GM08714 (cell line): ENCODE measurements around the gene FSTL1.
A peak's percentile ranks its signal among the peaks of the same experiment; 100 is the strongest.

Experiments used
- H3K4me3 ChIP-seq: fragments of 200-500 bp; sonication (Bioruptor generic); 2 replicates; pipeline ENCODE4 v1.5.1; 2014; ENCODE audit warnings: mild to moderate bottlenecking, low read length, inconsistent platforms
- ZNF274 ChIP-seq: IDR thresholded peaks from 2 replicates; pipeline ENCODE4 v1.6.1; 2012; ENCODE audit warnings: mild to moderate bottlenecking, low read depth, low read length

The FSTL1 gene, protein sequence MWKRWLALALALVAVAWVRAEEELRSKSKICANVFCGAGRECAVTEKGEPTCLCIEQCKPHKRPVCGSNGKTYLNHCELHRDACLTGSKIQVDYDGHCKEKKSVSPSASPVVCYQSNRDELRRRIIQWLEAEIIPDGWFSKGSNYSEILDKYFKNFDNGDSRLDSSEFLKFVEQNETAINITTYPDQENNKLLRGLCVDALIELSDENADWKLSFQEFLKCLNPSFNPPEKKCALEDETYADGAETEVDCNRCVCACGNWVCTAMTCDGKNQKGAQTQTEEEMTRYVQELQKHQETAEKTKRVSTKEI

DNA sequence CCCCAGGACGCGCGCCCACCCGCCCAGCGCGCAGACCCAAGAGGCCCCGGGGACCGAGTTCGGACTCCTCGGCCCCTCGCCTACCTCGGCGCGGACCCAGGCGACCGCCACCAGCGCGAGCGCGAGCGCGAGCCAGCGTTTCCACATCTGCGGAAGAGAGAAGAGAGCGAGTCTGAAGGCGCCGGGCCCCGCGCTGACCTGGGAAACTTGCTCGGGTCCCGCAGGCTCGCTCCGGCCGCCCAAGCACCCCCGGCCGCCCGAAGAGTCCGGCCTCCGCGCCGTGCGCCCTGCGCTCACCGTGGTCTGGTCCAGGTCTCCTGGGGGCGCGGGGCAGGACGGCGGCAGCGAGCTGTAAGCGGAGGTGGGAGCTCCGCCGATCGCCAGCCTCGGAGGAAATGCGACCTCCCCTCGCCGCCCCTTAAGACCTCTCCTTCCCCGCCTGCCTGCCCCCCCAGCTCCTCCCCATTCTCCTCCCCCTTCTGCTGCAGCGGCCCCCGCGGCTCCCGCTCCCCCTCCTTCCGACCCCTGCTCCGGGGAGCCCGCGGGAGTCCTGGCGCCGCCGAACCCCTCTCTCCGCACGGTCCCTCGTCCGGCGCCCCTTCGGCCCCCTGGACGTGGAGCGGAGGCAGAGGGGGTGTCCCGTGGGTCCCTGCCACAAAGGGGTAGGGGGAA, at the start of gene FSTL1:
Gene FSTL1, minus strand, starts transcription at position 393 of the 672 bp plus-strand sequence. Its CDS starts 246 bp downstream, at position 147.
- TF ChIP-seq ZNF274: no peak
- H3K4me3 ChIP-seq: peak within 1 kb of the TSS; percentile 37

DNA sequence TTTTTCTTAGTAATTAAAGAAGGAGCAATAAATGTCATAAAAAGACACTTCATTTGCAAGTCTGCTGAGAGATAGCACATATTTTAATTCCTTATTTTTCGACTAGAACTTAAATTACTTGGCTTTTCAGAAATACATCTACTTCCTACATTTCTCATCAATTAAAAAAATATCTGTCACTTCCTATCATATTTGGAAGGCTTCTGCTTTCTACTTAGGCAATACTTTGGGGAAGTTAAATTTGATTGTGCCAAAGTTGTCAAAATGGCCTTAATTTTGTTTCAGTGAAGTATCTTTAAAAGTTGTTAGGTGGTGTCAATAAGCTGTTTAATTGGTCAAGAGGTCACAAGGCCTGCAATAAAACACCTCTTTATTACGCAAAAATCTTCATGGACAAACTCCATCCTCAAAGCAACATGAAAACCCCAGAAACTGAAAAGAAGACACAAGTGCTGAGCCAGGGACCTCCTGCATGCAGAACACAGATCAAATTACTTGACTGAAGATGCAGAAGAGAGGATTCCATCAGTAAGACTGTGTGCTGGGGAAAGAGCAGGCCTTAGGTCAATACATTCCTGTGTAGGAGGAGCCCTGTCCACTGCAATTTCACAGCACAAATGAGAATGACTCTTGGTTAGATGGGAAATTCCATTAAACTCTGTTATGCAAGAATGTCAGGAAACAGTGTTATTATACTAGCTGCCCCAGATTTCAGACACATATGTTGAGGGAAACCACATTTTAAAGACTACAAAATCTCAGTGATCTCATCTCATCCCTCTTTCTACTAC, 48.0 kb upstream of the FSTL1 start:
- no peak overlapping the region for H3K4me3 ChIP-seq
- no peak for TF ChIP-seq ZNF274

DNA sequence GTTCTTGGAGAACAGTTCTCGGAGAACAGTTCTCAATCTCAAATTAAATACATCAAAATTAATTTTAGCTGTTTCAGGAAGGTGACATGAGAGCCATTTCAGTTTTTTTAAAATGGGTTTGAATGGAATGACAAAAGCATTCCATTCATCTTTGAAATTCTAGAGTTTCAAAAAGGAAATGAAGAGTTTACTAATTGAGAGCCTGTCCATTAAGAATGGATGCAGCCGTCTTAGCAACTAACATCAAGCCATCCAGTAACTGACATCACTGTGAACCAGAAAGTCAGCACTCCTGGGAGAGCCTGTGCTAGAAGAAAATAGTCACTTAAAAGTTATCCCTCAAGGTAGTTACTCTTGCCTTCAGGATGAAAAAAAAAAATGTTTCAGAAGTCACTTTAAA, 47.0 kb upstream of the FSTL1 start:
- no peak overlapping the region for H3K4me3 ChIP-seq
- TF ChIP-seq ZNF274: no peak

DNA sequence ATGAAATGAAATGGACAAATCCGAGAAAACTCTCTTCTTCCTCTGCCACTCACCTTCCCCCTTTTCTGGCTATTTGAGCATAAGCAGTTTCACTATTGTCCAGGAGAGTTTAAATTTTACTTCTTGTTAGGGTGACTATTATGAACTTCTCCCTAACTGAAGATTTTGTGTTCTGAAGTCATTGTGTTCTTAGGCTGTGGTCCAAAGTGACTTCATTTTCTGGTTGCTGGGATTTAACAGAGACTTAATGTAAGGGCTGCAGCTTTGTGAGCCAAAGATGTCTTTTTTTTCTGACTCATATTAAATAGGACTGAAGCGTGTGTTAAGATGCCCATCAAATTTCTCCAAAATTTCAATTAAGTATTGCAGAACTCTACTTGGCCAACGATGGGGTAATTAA, 46.5 kb upstream of the FSTL1 start:
- H3K4me3 ChIP-seq: no peak overlapping the region
- no peak for TF ChIP-seq ZNF274

DNA sequence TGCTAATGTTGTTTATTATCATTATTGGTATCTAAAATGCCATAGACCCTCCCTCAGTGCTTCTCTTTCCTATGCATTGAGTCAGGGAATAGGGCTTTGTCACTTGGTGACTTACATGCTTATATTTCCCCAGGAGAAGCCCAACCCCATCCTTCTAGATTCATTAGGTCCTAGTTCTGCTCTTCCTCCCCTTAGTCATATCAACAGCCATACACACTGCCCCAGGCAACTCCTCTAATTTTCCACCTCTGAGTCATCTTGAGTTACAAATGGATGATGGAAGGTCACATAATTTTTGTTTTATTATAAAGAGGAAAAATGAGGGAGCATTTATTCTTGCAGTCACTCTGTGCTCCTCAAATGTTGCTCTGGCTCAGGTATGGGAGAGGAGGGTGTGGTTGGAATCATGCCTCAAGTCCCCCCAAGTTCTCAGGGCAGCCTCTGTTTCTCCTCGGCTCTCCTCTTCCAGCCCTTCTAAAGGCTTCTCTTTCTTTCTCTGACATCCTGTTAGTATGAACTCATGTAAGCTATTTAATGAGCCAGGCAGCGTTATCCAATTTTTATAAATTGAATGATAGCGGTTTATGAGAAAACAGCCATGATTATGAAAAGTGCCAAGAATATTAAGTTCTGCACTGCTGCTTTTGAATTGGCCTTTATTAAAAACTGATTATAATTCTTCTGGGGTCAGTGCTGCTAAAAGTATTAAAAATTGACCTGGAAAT, 45.6 kb upstream of the FSTL1 start:
- no peak overlapping the region for H3K4me3 ChIP-seq
- TF ChIP-seq ZNF274: no peak

DNA sequence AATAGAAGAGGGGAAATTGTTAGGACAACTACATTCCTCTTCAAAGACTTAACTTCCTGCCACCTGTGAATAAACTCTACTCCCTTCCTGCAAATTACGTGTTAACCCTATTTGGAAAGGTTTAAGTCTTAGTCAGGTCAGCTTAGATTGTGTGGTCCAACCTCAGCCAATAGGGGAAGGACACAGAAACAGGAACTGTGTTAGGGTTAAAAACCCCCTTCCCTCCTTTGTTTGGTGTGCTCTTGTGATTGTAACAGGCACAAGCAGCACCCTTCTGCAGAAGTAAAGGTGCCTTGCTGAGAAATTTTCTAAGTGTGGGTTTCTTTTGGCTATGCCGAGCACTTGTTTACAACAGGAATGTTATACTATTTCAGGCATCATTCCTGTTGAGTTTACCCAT, 45.0 kb upstream of the FSTL1 start:
- H3K4me3 ChIP-seq: no peak overlapping the region

GRCh38 chr3:120492103-120492502, 41.3 kb upstream of the FSTL1 start:
- no peak overlapping the region for H3K4me3 ChIP-seq
- TF ChIP-seq ZNF274: no peak

More for the DNA sequence above, 45.0 kb upstream of the FSTL1 start:
- no peak for TF ChIP-seq ZNF274

DNA sequence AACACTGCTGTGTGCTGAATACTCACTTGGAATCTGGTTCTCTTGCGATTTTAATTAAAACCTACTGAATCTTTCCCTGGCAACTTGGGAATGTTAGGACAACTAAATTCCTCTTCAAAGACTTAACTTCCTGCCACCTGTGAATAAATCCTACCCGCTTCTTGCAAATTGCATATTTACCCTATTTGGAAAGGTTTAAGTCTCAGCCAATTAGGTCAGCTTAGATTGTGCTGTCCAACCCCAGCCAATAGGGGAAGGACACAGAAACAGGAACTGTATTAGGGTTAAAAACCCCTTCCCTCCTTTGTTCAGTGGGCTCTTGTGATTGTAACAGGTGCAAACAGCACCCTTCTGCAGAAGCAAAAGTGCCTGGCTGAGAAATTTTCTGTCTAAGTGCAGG, 38.6 kb upstream of the FSTL1 start:
- TF ChIP-seq ZNF274: no peak
- no peak overlapping the region for H3K4me3 ChIP-seq

- H3K4me3 ChIP-seq: no peak overlapping the region
- no peak for TF ChIP-seq ZNF274
These were observed 37.5 kb upstream of the FSTL1 start for GRCh38 chr3:120488296-120488695.

DNA sequence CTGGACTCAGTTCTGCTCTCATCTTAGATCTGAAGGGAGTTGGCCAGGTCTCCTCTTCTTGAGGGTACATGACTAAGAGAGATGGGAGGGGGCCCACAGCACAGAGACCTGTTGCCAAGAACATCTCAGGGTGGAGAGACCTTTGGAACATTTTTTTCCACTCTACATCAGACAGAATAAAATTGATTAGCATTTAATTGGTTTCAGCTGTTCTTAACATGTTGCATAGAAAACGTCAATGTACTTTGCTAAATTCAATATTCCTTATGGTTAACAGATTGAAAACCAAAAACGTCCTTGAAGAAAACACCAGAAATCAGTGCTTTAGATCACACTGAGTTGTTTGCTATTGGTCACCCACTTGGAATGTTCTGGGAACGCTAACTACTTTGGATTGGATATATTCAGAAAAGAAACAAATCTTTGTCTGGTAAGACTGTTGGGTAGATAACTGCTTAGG, 36.4 kb upstream of the FSTL1 start:
- no peak overlapping the region for H3K4me3 ChIP-seq
- no peak for TF ChIP-seq ZNF274

GRCh38 chr3:120481081-120481480, 30.3 kb upstream of the FSTL1 start:
- H3K4me3 ChIP-seq: no peak overlapping the region

DNA sequence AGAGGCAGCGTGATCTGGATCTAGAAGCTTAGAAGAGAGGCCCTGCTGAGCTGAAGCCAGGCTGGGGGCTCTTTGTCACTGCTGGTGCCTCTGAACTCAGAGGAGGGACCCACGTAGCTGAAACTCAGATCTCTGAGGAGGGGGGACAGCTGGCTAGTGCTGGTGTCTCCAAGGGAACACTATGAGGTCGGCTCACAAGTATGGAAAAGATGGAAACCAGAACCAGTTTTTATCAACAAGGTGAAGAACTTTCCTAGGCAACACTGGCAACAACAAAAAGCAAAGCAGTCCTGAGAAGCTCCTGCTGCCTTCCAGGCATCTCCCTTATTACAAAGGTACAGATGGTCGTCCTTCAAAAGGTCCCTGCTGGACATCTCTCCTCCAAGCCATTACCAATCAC, 27.0 kb upstream of the FSTL1 start:
- no peak overlapping the region for H3K4me3 ChIP-seq
- TF ChIP-seq ZNF274: no peak

More at GRCh38 chr3:120481081-120481480, 30.3 kb upstream of the FSTL1 start:
- TF ChIP-seq ZNF274: no peak

GRCh38 chr3:120475722-120476377, 25.1 kb upstream of the FSTL1 start:
- TF ChIP-seq ZNF274: no peak
- H3K4me3 ChIP-seq: no peak overlapping the region
